Liver (tissue), 9 donors: ENCODE data around the gene LIPH. TPM values are rescaled to one million over a fixed set of nuclear protein-coding genes. Genes with fewer than 3 reads are reported as not detected.

Experiments
- DNase-seq: peaks from one replicate; pipeline ENCODE4 v3.0.0-alpha.2; 2017; ENCODE audit warnings: low spot score
- H3K27ac ChIP-seq, 2 donors: one replicate each; pipeline ENCODE4 v1.7.0; 2013; ENCODE audit warnings: inconsistent platforms in 2 of 2, low read length in 2 of 2, control low read depth in 1 of 2, low read depth in 1 of 2, mild to moderate bottlenecking in 1 of 2
- H3K27me3 ChIP-seq, 4 donors: one replicate each; pipeline versions ENCODE4 v1.6.1 to v1.7.0; 2013; ENCODE audit warnings: low read length in 3 of 4, inconsistent platforms in 1 of 4, mild to moderate bottlenecking in 1 of 4, moderate library complexity in 1 of 4; ENCODE audit not compliant: control insufficient read depth in 4 of 4, insufficient read depth in 4 of 4
- H3K36me3 ChIP-seq, 4 donors: one replicate each; pipeline versions ENCODE4 v1.6.1 to v1.7.0; 2013; ENCODE audit warnings: low read length in 3 of 4, mild to moderate bottlenecking in 3 of 4, low read depth in 1 of 4, moderate library complexity in 1 of 4; ENCODE audit not compliant: control insufficient read depth in 4 of 4, insufficient read depth in 3 of 4
- H3K4me1 ChIP-seq, 4 donors: one replicate each; pipeline versions ENCODE4 v1.6.1 to v1.7.0; 2013; ENCODE audit warnings: low read length in 3 of 4, mild to moderate bottlenecking in 3 of 4, moderate library complexity in 1 of 4; ENCODE audit not compliant: control insufficient read depth in 4 of 4, insufficient read depth in 4 of 4
- H3K4me3 ChIP-seq, 3 donors: one replicate each; pipeline versions ENCODE4 v1.6.1 to v1.7.0; 2013; ENCODE audit warnings: low read length in 3 of 3, control low read depth in 1 of 3, low read depth in 1 of 3, mild to moderate bottlenecking in 1 of 3
- H3K9ac ChIP-seq, 2 donors: one replicate each; pipeline ENCODE4 v1.7.0; 2013; ENCODE audit warnings: low read length in 2 of 2, mild to moderate bottlenecking in 2 of 2, moderate library complexity in 2 of 2, control low read depth in 1 of 2, low read depth in 1 of 2
- H3K9me3 ChIP-seq, 4 donors: one replicate each; pipeline versions ENCODE4 v1.6.1 to v1.7.0; 2013; ENCODE audit warnings: low read length in 3 of 4; ENCODE audit not compliant: control insufficient read depth in 4 of 4
- EGR1 ChIP-seq, 2 donors: IDR thresholded peaks; 2 replicates each; pipeline ENCODE4 v1.6.1; 2016 to 2018; ENCODE audit warnings: antibody characterized with exemption in 2 of 2, low read depth in 2 of 2
- FOXA1 ChIP-seq: IDR thresholded peaks from 2 replicates; pipeline ENCODE4 v1.6.1; 2016; ENCODE audit warnings: antibody characterized with exemption
- FOXA2 ChIP-seq: IDR thresholded peaks from 2 replicates; pipeline ENCODE4 v1.6.1; 2016; ENCODE audit warnings: antibody characterized with exemption
- GABPA ChIP-seq, 2 donors: IDR thresholded peaks in 1 of 2; conservative IDR thresholded peaks in 1 of 2; 2 replicates each; pipeline ENCODE4 v1.6.1; 2016; ENCODE audit warnings: antibody characterized with exemption in 2 of 2, mild to moderate bottlenecking in 1 of 2, moderate library complexity in 1 of 2
- HNF4A ChIP-seq, 2 donors: conservative IDR thresholded peaks; 2 replicates each; pipeline ENCODE4 v1.6.1; 2016; ENCODE audit warnings: antibody characterized with exemption in 2 of 2, mild to moderate bottlenecking in 2 of 2
- HNF4G ChIP-seq: IDR thresholded peaks from 2 replicates; pipeline ENCODE4 v1.6.1; 2016; ENCODE audit warnings: antibody characterized with exemption
- JUND ChIP-seq, 2 donors: IDR thresholded peaks; 2 replicates each; pipeline ENCODE4 v1.6.1; 2016; ENCODE audit warnings: antibody characterized with exemption in 2 of 2
- NR2F2 ChIP-seq: IDR thresholded peaks from 2 replicates; pipeline ENCODE4 v1.6.1; 2016; ENCODE audit warnings: antibody characterized with exemption
- RAD21 ChIP-seq, 2 donors: IDR thresholded peaks; 2 replicates each; pipeline ENCODE4 v1.6.1; 2016; ENCODE audit warnings: antibody characterized with exemption in 2 of 2, mild to moderate bottlenecking in 2 of 2
- RXRA ChIP-seq, 2 donors: IDR thresholded peaks; 2 replicates each; pipeline ENCODE4 v1.6.1; 2017 to 2018; ENCODE audit warnings: antibody characterized with exemption in 2 of 2, mild to moderate bottlenecking in 1 of 2
- SP1 ChIP-seq: IDR thresholded peaks from 2 replicates; pipeline ENCODE4 v1.6.1; 2018; ENCODE audit warnings: antibody characterized with exemption, mild to moderate bottlenecking
- TAF1 ChIP-seq: conservative IDR thresholded peaks from 2 replicates; pipeline ENCODE4 v1.6.1; 2016; ENCODE audit warnings: antibody characterized with exemption, mild to moderate bottlenecking
- YY1 ChIP-seq: IDR thresholded peaks from 2 replicates; pipeline ENCODE4 v1.6.1; 2016; ENCODE audit warnings: antibody characterized with exemption, mild to moderate bottlenecking
- whole genome bisulfite sequencing: extraction: QIAGEN DNeasy Blood & Tissue Kit; methylation state at CpG from one replicate; pipeline ENCODE4 v1.1.7; 2013; 5-methylcytosine and 5-hydroxymethylcytosine counted together
- polyA plus RNA-seq, 2 donors: library from polyadenylated mRNA; stranded (reverse) in 1 of 2; unstranded in 1 of 2; fragments of 200-250 nt in 1 of 2; fragments of >200 nt in 1 of 2; fragmentation: Nextera tagmentation in 1 of 2; extraction: Ambion mirVana in 1 of 2; gene quantifications; one replicate each; pipeline versions ENCODE4 v1.2.1 to v1.2.3, GENCODE V29; 2013 to 2015
- total RNA-seq, 2 donors: library from RNA; depleted of rRNA; stranded (reverse); fragments of >200 nt; gene quantifications; one replicate each; pipeline ENCODE4 v1.2.3, GENCODE V29; 2014
- TF ChIP-seq, protein P1 (sequence below): IDR thresholded peaks from 2 replicates; pipeline ENCODE4 v1.6.1; 2016; ENCODE audit warnings: antibody characterized with exemption
- TF ChIP-seq, protein P2 (sequence below): fragments of 150-350 bp; IDR thresholded peaks from 2 replicates; pipeline ENCODE4 v1.5.1; 2017; ENCODE audit warnings: improper control_type of control experiment, low read depth, low read length; ENCODE audit not compliant: missing input control
- TF ChIP-seq, protein P3 (sequence below): IDR thresholded peaks from 2 replicates; pipeline ENCODE4 v1.6.1; 2016; ENCODE audit warnings: antibody characterized with exemption, mild to moderate bottlenecking
- TF ChIP-seq, protein P4 (sequence below): IDR thresholded peaks from 2 replicates; pipeline ENCODE4 v1.6.1; 2016; ENCODE audit warnings: antibody characterized with exemption
- TF ChIP-seq, protein P5 (sequence below): IDR thresholded peaks from 2 replicates; pipeline ENCODE4 v1.6.1; 2016; ENCODE audit warnings: antibody characterized with exemption
- donor health status: healthy.
- donor health status: healthy.
- donor health status: healthy.
- donor health status: healthy.
- donor health status: healthy.

The LIPH gene
- total and polyA plus RNA-seq, 4 donors = under 0.01 to 0.23 (median 0.09) TPM; not detected in 1

DNA sequence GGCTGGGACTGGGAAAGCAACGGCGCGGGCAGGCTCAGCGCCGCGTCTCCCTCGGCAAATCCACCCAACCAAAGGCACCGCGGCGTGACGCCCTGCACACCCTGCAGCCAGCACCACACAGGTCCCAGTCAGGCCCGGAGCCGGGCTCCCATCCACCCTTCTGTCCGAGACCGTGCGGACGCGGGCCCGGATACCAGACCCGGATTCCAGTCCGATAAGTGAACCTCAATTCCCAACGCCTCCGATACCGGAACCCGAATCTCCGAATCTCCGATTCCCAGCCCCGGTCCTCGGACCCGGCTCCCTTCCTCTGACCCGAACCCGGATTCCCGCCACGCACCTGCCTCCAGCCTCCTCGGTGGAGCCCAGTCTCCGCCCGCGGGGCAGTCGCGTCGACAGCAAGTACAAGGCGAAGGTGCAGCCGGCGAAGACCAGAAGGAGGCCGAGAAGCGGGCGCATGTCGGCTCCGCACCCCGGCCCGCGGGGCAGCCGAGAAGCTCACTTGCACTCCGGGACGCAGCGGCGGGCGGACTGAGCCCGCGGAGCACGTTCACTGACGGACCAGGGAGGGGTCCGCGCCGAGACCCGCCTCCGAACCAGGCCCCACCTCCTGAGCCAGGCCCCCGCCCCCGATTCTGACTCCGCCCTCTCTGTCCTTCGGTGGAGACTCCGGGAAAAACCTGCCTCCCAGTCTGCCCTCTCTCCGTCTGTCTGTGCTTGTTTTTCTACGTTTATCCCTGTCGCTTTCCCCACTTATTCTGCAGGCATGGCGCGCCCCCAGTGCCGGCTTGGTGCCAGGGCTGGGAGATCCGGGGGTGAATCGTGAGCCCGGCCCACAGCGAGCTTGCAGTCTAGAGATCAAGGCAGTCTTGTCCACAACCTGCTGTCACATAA, 53.6 kb downstream of the LIPH start, which contains the start of gene TMEM41A:
Gene TMEM41A (minus strand): TSS at position 533 of the 894 bp plus-strand sequence. CDS start 74 bp downstream, at position 459.
- TF ChIP-seq, protein P1, sequence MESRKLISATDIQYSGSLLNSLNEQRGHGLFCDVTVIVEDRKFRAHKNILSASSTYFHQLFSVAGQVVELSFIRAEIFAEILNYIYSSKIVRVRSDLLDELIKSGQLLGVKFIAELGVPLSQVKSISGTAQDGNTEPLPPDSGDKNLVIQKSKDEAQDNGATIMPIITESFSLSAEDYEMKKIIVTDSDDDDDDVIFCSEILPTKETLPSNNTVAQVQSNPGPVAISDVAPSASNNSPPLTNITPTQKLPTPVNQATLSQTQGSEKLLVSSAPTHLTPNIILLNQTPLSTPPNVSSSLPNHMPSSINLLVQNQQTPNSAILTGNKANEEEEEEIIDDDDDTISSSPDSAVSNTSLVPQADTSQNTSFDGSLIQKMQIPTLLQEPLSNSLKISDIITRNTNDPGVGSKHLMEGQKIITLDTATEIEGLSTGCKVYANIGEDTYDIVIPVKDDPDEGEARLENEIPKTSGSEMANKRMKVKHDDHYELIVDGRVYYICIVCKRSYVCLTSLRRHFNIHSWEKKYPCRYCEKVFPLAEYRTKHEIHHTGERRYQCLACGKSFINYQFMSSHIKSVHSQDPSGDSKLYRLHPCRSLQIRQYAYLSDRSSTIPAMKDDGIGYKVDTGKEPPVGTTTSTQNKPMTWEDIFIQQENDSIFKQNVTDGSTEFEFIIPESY = no peak
- TF ChIP-seq JUND (IDR thresholded peaks at IDR 0.05) (no peak), HNF4G (no peak), TAF1 (peak; percentile 97), RAD21 (IDR thresholded peaks at IDR 0.05) (peak; percentile 29 to 53), EGR1 (IDR thresholded peaks at IDR 0.05; ENCODE audit: low read depth in 2 of 2) (no peak), YY1 (peak; percentile 61), GABPA (IDR thresholded peaks at IDR 0.05 in 1 of 2, conservative IDR thresholded peaks at IDR 0.05 in 1 of 2) (peak; percentile 31 to 83), FOXA2 (peak; percentile 8), NR2F2 (no peak), SP1 (peak; percentile 65), FOXA1 (no peak), RXRA (IDR thresholded peaks at IDR 0.05) (no peak), HNF4A (conservative IDR thresholded peaks at IDR 0.05) (no peak)
- TF ChIP-seq, protein P2, sequence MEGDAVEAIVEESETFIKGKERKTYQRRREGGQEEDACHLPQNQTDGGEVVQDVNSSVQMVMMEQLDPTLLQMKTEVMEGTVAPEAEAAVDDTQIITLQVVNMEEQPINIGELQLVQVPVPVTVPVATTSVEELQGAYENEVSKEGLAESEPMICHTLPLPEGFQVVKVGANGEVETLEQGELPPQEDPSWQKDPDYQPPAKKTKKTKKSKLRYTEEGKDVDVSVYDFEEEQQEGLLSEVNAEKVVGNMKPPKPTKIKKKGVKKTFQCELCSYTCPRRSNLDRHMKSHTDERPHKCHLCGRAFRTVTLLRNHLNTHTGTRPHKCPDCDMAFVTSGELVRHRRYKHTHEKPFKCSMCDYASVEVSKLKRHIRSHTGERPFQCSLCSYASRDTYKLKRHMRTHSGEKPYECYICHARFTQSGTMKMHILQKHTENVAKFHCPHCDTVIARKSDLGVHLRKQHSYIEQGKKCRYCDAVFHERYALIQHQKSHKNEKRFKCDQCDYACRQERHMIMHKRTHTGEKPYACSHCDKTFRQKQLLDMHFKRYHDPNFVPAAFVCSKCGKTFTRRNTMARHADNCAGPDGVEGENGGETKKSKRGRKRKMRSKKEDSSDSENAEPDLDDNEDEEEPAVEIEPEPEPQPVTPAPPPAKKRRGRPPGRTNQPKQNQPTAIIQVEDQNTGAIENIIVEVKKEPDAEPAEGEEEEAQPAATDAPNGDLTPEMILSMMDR = peak; percentile 0
- TF ChIP-seq, protein P3, sequence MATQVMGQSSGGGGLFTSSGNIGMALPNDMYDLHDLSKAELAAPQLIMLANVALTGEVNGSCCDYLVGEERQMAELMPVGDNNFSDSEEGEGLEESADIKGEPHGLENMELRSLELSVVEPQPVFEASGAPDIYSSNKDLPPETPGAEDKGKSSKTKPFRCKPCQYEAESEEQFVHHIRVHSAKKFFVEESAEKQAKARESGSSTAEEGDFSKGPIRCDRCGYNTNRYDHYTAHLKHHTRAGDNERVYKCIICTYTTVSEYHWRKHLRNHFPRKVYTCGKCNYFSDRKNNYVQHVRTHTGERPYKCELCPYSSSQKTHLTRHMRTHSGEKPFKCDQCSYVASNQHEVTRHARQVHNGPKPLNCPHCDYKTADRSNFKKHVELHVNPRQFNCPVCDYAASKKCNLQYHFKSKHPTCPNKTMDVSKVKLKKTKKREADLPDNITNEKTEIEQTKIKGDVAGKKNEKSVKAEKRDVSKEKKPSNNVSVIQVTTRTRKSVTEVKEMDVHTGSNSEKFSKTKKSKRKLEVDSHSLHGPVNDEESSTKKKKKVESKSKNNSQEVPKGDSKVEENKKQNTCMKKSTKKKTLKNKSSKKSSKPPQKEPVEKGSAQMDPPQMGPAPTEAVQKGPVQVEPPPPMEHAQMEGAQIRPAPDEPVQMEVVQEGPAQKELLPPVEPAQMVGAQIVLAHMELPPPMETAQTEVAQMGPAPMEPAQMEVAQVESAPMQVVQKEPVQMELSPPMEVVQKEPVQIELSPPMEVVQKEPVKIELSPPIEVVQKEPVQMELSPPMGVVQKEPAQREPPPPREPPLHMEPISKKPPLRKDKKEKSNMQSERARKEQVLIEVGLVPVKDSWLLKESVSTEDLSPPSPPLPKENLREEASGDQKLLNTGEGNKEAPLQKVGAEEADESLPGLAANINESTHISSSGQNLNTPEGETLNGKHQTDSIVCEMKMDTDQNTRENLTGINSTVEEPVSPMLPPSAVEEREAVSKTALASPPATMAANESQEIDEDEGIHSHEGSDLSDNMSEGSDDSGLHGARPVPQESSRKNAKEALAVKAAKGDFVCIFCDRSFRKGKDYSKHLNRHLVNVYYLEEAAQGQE = peak; percentile 91
- TF ChIP-seq, protein P4, sequence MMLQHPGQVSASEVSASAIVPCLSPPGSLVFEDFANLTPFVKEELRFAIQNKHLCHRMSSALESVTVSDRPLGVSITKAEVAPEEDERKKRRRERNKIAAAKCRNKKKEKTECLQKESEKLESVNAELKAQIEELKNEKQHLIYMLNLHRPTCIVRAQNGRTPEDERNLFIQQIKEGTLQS = no peak
- TF ChIP-seq, protein P5, sequence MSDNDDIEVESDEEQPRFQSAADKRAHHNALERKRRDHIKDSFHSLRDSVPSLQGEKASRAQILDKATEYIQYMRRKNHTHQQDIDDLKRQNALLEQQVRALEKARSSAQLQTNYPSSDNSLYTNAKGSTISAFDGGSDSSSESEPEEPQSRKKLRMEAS = peak; percentile 25
- Histone ChIP-seq H3K4me1 (peaks cover 0 to 13% (median 10%) of the 10 kb centered on the region in 4 donors), H3K36me3 (peaks cover 2 to 20% (median 18%) of the 10 kb centered on the region in 4 donors), H3K4me3 (peak within 1 kb of the TSS; percentile 87 to 96 (median 89)), H3K9me3 (no peaks in the 10 kb centered on the region), H3K27ac (peak within 1 kb of the TSS; percentile 81 to 87), H3K9ac (peak within 1 kb of the TSS; percentile 85 to 98), H3K27me3 (no peaks in the 10 kb centered on the region)
- WGBS = under 1% methylated on average over 82 of the region's 82 CpGs
- DNase-seq = peak; percentile 96
